Skeletal muscle cell (primary cell): ENCODE data around the gene AGAP2.

Experiments
- DNase-seq: peaks from one replicate; pipeline ENCODE4 v3.0.0-alpha.2; 2010; ENCODE audit warnings: low read depth
- H3K4me3 ChIP-seq: 2 replicates; pipeline ENCODE4 v1.5.1; 2011; ENCODE audit warnings: low read depth, mild to moderate bottlenecking, control low read depth, low read length, moderate library complexity

The AGAP2 gene

GRCh38 chr12:57770734-57771133 is 32.2 kb upstream of the AGAP2 start:
- no peak overlapping the region for H3K4me3 ChIP-seq
- no peak for DNase-seq

GRCh38 chr12:57769594-57769993 is 31.1 kb upstream of the AGAP2 start:
- no peak overlapping the region for H3K4me3 ChIP-seq
- DNase-seq: no peak

GRCh38 chr12:57767876-57768275 is 29.3 kb upstream of the AGAP2 start:
- no peak for DNase-seq
- no peak overlapping the region for H3K4me3 ChIP-seq

- no peak overlapping the region for H3K4me3 ChIP-seq
- DNase-seq: no peak
Observed at GRCh38 chr12:57767305-57767698, 28.8 kb upstream of the AGAP2 start.

- no peak for DNase-seq
- peak within 1 kb of the TSS; percentile 35 for H3K4me3 ChIP-seq
Observed at GRCh38 chr12:57766464-57767304, 28.1 kb upstream of the AGAP2 start, which contains the start of gene CYP27B1. TSS of gene CYP27B1 (minus strand) at chr12:57767078. CDS start at chr12:57767041, 37 bp downstream.

GRCh38 chr12:57765698-57766463 is 27.3 kb upstream of the AGAP2 start:
- H3K4me3 ChIP-seq: peak overlapping the region; percentile 35

GRCh38 chr12:57765003-57765697 is 26.6 kb upstream of the AGAP2 start:
- DNase-seq: no peak
- peak overlapping the region; percentile 32 for H3K4me3 ChIP-seq

More at GRCh38 chr12:57765698-57766463, 27.3 kb upstream of the AGAP2 start:
- no peak for DNase-seq

GRCh38 chr12:57764662-57765002 is 26.1 kb upstream of the AGAP2 start:
- no peak overlapping the region for H3K4me3 ChIP-seq

GRCh38 chr12:57763881-57764661 is 25.5 kb upstream of the AGAP2 start:
- H3K4me3 ChIP-seq: no peak overlapping the region
- DNase-seq: no peak

More at GRCh38 chr12:57764662-57765002, 26.1 kb upstream of the AGAP2 start:
- DNase-seq: no peak

- no peak for DNase-seq
- no peak overlapping the region for H3K4me3 ChIP-seq
Observed at GRCh38 chr12:57762463-57762862, 23.9 kb upstream of the AGAP2 start.

- no peak for DNase-seq
- no peak overlapping the region for H3K4me3 ChIP-seq
Observed at GRCh38 chr12:57761391-57761998, 23.0 kb upstream of the AGAP2 start.

- DNase-seq: no peak
- H3K4me3 ChIP-seq: no peak overlapping the region
Observed at GRCh38 chr12:57760347-57760982, 21.9 kb upstream of the AGAP2 start.

GRCh38 chr12:57759360-57759980 is 20.9 kb upstream of the AGAP2 start:
- DNase-seq: no peak
- no peak overlapping the region for H3K4me3 ChIP-seq

- H3K4me3 ChIP-seq: no peak overlapping the region
Observed at GRCh38 chr12:57758552-57759359, 20.2 kb upstream of the AGAP2 start.

GRCh38 chr12:57757771-57758170 is 19.2 kb upstream of the AGAP2 start:
- DNase-seq: no peak
- no peak overlapping the region for H3K4me3 ChIP-seq

More at GRCh38 chr12:57758552-57759359, 20.2 kb upstream of the AGAP2 start:
- DNase-seq: no peak

- no peak for DNase-seq
- no peak overlapping the region for H3K4me3 ChIP-seq
Observed at GRCh38 chr12:57756406-57757341, 18.1 kb upstream of the AGAP2 start.
